ENCODE measurements around the gene KERA. TPM values are rescaled to one million over a fixed set of nuclear protein-coding genes. Genes with fewer than 3 reads are reported as not detected.

The KERA gene
- total and polyA plus RNA-seq, 9 of the 15 experiments (the other 6 are each of a cell fraction or from before 2014, with no cell fraction given) = not detected

GRCh38 chr12:91061091-91061490 is 3.3 kb upstream of the KERA start:
- no peak for FAIRE-seq
- H3K4me3 ChIP-seq = no peak overlapping the region
- intact Hi-C loops (cut with micrococcal nuclease) = no loop called here
- H4K20me1 ChIP-seq (replicated peaks; ENCODE audit: control insufficient read depth, insufficient read depth, low read length) = no peaks in the 10 kb centered on the region
- in situ Hi-C loops (cut with MboI) = no loop called here
- no peak for DNase-seq (ENCODE audit: extremely low read depth in 1 of 4, low spot score in 3 of 4)
- ATAC-seq = no peak
- 0% methylated on average over 1 of the region's 1 CpG for WGBS (ENCODE audit: insufficient coverage, low coverage, missing lambda C conversion rate)
- H3K4me2 ChIP-seq (ENCODE audit: insufficient read depth, low read length) = no peak overlapping the region
- ChIA-PET POLR2A (no interaction called here), CTCF (ENCODE audit: low intra/inter-chr PET ratio) (no interaction called here)
- no peaks in the 10 kb centered on the region for H3K4me1 ChIP-seq (replicated peaks in 1 of 2; ENCODE audit: control insufficient read depth in 2 of 2, insufficient read depth in 2 of 2, low read length in 2 of 2)
- no peaks in the 10 kb centered on the region for H3K36me3 ChIP-seq (ENCODE audit: control insufficient read depth, insufficient read depth, low read length)
- no peaks in the 10 kb centered on the region for H3K27me3 ChIP-seq (ENCODE audit: control insufficient read depth in 2 of 2, insufficient read depth in 2 of 2, low read length in 2 of 2)
- H3K9me1 ChIP-seq (ENCODE audit: control insufficient read depth, insufficient read depth, low read length) = no peaks in the 10 kb centered on the region
- H3K9ac ChIP-seq (ENCODE audit: insufficient read depth in 1 of 2, low read depth in 2 of 2, low read length in 2 of 2) = no peak overlapping the region
- no TSS peak for BruUV-seq (replicated peaks)
- H3K79me2 ChIP-seq (ENCODE audit: control insufficient read depth, insufficient read depth, low read length) = no peaks in the 10 kb centered on the region
- 0 out of 2 replicates have a peak, but pooled peaks cover 2% of the 10 kb centered on the region for H3K9me3 ChIP-seq (replicated peaks; ENCODE audit: control insufficient read depth, insufficient read depth, low read depth, low read length)
- H2AFZ ChIP-seq (ENCODE audit: low read depth, low read length) = no peak overlapping the region
- TF ChIP-seq NCOA1 (IDR thresholded peaks at IDR 0.05; ENCODE audit: low read depth) = no peak
- TF ChIP-seq SOX6 (IDR thresholded peaks at IDR 0.05) = no peak
- TF ChIP-seq POLR2A (conservative IDR thresholded peaks at IDR 0.05) = no peak
- no peak for TF ChIP-seq RNF2 (IDR thresholded peaks at IDR 0.05)
- no peak for TF ChIP-seq PBX2 (CRISPR knock-in tag; IDR thresholded peaks at IDR 0.05; ENCODE audit: low read depth)
- TF ChIP-seq PBX2 (tag; conservative IDR thresholded peaks at IDR 0.05; ENCODE audit: low read depth) = no peak
- TF ChIP-seq MEIS2 (IDR thresholded peaks at IDR 0.05; ENCODE audit: partially characterized antibody) = no peak
- no peak for TF ChIP-seq CBFA2T2 (conservative IDR thresholded peaks at IDR 0.05)
- no peak for TF ChIP-seq BMI1 (IDR thresholded peaks at IDR 0.05; ENCODE audit: low read length)
- no peak for TF ChIP-seq NFE2 (IDR thresholded peaks at IDR 0.05; ENCODE audit: low read depth)
- no peak for TF ChIP-seq ZNF146 (CRISPR knock-in tag; IDR thresholded peaks at IDR 0.05; ENCODE audit: unreplicated experiment)
- TF ChIP-seq DEAF1 (CRISPR knock-in tag; IDR thresholded peaks at IDR 0.05) = no peak
- no peak for TF ChIP-seq CSDE1 (IDR thresholded peaks at IDR 0.05)
- no peak for TF ChIP-seq U2AF2 (optimal IDR thresholded peaks at IDR 0.05; ENCODE audit: low read depth, low read length)
- no peak for TF ChIP-seq ZNF586 (CRISPR knock-in tag; conservative IDR thresholded peaks at IDR 0.05)
- no peak for TF ChIP-seq UBTF (IDR thresholded peaks at IDR 0.05; ENCODE audit: borderline replicate concordance in 1 of 2, low read depth in 2 of 2, low read length in 2 of 2)
- TF ChIP-seq SMARCC2 (IDR thresholded peaks at IDR 0.05; ENCODE audit: low read depth) = no peak
- TF ChIP-seq HNRNPK (IDR thresholded peaks at IDR 0.05; ENCODE audit: low read depth, low read length, poor library complexity, severe bottlenecking) = no peak
- H3K27ac ChIP-seq (ENCODE audit: extremely low read depth, low read depth, low read length) = no peak overlapping the region
